Activated CD4-positive, alpha-beta memory T cell treated with anti-CD3 and anti-CD28 coated beads for 36 hours (primary cell): Measurements from ENCODE around the gene OR13A1. TPM values are rescaled to one million over a fixed set of nuclear protein-coding genes. Genes with fewer than 3 reads are reported as not detected.
"Not testable (repeated sequence)": the region's sequence is repeated elsewhere in the genome, so short reads cannot be mapped to it uniquely, and the experiment has no call there.

Experiments used
- CTCF ChIA-PET: fragments of 350-600 bp; sonication (Branson Sonifier 250); formaldehyde crosslinking; loops from one replicate; lab custom pipeline; 2021; ENCODE audit warnings: antibody characterized with exemption, inconsistent platforms; lab: Charles Lee
- POLR2A ChIA-PET: fragments of 350-600 bp; sonication (Branson Sonifier 250); formaldehyde crosslinking; loops from one replicate; lab custom pipeline; 2021; ENCODE audit warnings: antibody characterized with exemption; lab: Charles Lee
- DNase-seq: peaks from one replicate; pipeline ENCODE4 v3.0.0-alpha.2; 2020
- H3K27ac Mint-ChIP-seq: one replicate; pipeline ENCODE4 v1.8.0; 2021; ENCODE audit warnings: mixed read lengths
- H3K27me3 Mint-ChIP-seq: one replicate; pipeline ENCODE4 v1.8.0; 2021; ENCODE audit warnings: mixed read lengths
- H3K36me3 Mint-ChIP-seq: one replicate; pipeline ENCODE4 v1.8.0; 2021; ENCODE audit warnings: mixed read lengths
- H3K4me1 Mint-ChIP-seq: one replicate; pipeline ENCODE4 v1.8.0; 2021; ENCODE audit warnings: low read depth, mixed read lengths
- H3K4me3 Mint-ChIP-seq: one replicate; pipeline ENCODE4 v1.8.0; 2021; ENCODE audit warnings: mild to moderate bottlenecking, mixed read lengths
- H3K9me3 Mint-ChIP-seq: one replicate; pipeline ENCODE4 v1.8.0; 2021; ENCODE audit warnings: mixed read lengths
- intact Hi-C: fragments of 100-400 bp; cut with micrococcal nuclease; formaldehyde crosslinking; loops from one replicate; pipeline ENCODE4 v1.15.1; 2023
- total RNA-seq, 2 experiments: library from RNA; stranded (reverse); gene quantifications; one replicate each; pipeline ENCODE4 v1.2.3, GENCODE V29; 2021

The OR13A1 gene
- total RNA-seq, 2 experiments from 2014 or later = not detected

GRCh38 chr10:45326864-45327263 is 11.5 kb upstream of the OR13A1 start:
- H3K4me1 Mint-ChIP-seq, H3K27ac Mint-ChIP-seq, H3K4me3 Mint-ChIP-seq, POLR2A ChIA-PET, intact Hi-C loops, H3K36me3 Mint-ChIP-seq, DNase-seq, CTCF ChIA-PET: not testable (repeated sequence)
- Mint-ChIP-seq H3K27me3 (peaks cover 11% of the 10 kb centered on the region), H3K9me3 (peaks cover 18% of the 10 kb centered on the region)

DNA sequence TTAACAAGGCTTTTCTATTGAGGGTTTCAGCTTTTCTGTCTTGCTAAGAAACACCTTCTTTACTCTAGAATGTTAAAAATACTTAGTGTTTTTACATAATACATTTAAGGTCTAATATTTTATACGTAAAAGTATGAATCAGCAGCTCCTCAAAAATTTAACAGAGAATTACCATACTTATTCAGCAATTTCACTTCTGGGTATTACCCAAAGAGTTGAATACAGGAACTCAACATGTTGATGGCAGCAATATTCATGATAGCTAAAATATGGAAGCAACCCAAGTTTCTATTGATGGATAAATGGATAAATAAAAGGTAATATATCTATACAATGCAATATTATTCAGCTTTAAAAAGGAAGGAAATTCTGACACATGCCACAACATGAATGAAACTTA is 9.7 kb upstream of the OR13A1 start:
- Mint-ChIP-seq H3K27me3 (peaks cover 6% of the 10 kb centered on the region), H3K9me3 (peaks cover 18% of the 10 kb centered on the region), H3K36me3 (no peaks in the 10 kb centered on the region), H3K4me3 (no peak overlapping the region), H3K27ac (no peak overlapping the region), H3K4me1 (no peaks in the 10 kb centered on the region)
- CTCF ChIA-PET = no interaction called here
- intact Hi-C loops = no loop called here
- POLR2A ChIA-PET = no interaction called here
- DNase-seq = no peak

- DNase-seq = no peak
- Mint-ChIP-seq H3K9me3 (no peaks in the 10 kb centered on the region), H3K27me3 (peaks cover 4% of the 10 kb centered on the region), H3K27ac (no peak overlapping the region), H3K36me3 (no peaks in the 10 kb centered on the region), H3K4me1 (no peaks in the 10 kb centered on the region), H3K4me3 (no peak overlapping the region)
- intact Hi-C loops = no loop called here
- CTCF ChIA-PET = no interaction called here
- POLR2A ChIA-PET = no interaction called here
Observed at GRCh38 chr10:45319702-45320101, 4.3 kb upstream of the OR13A1 start.

- Mint-ChIP-seq H3K27me3 (no peaks in the 10 kb centered on the region), H3K4me1 (no peaks in the 10 kb centered on the region), H3K27ac (no peak overlapping the region), H3K36me3 (no peaks in the 10 kb centered on the region), H3K4me3 (no peak overlapping the region), H3K9me3 (peaks cover 14% of the 10 kb centered on the region)
- ChIA-PET POLR2A (no interaction called here), CTCF (interaction anchor here (0.7 kb wide), 1 partner anchor 161 kb away, joined by 3 read pairs; no protein-coding TSS in a partner anchor)
- intact Hi-C loops = no loop called here
- DNase-seq = no peak
Observed at GRCh38 chr10:45313264-45313873, 2.0 kb downstream of the OR13A1 start.

- H3K36me3 Mint-ChIP-seq = no peaks in the 10 kb centered on the region
- H3K4me1 Mint-ChIP-seq = no peaks in the 10 kb centered on the region
- intact Hi-C loops = no loop called here
- H3K9me3 Mint-ChIP-seq = peaks cover 14% of the 10 kb centered on the region
- CTCF ChIA-PET = no interaction called here
- no peak overlapping the region for H3K27ac Mint-ChIP-seq
- POLR2A ChIA-PET = no interaction called here
- no peak for DNase-seq
- H3K27me3 Mint-ChIP-seq = peaks cover 9% of the 10 kb centered on the region
- H3K4me3 Mint-ChIP-seq = no peak overlapping the region
Observed at GRCh38 chr10:45308707-45309106, 6.7 kb downstream of the OR13A1 start.

DNA sequence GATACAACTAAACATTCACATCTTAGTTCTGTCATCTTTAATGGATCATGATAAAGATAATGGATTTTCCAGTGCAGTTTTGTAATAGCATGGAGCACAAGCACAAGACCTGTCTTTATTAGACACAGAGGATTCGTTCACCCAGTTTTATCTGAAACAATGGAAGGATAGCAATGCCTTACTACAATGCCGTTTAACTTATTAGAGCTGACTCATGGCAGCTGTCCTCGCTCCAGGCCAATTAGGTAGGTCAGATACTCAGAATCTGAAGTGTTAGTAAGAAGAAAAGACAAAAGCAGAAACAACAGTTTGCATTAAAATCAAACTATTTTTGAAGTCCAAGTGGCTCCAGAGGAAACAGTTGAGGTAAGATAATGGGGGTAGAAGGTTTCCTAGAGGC is 12.8 kb downstream of the OR13A1 start:
- no peak overlapping the region for H3K4me3 Mint-ChIP-seq
- no peak overlapping the region for H3K27ac Mint-ChIP-seq
- intact Hi-C loops = no loop called here
- no peaks in the 10 kb centered on the region for H3K4me1 Mint-ChIP-seq
- ChIA-PET CTCF (no interaction called here), POLR2A (no interaction called here)
- H3K27me3 Mint-ChIP-seq = peaks cover 26% of the 10 kb centered on the region
- DNase-seq = no peak
- H3K36me3 Mint-ChIP-seq = no peaks in the 10 kb centered on the region
- H3K9me3 Mint-ChIP-seq = no peaks in the 10 kb centered on the region

DNA sequence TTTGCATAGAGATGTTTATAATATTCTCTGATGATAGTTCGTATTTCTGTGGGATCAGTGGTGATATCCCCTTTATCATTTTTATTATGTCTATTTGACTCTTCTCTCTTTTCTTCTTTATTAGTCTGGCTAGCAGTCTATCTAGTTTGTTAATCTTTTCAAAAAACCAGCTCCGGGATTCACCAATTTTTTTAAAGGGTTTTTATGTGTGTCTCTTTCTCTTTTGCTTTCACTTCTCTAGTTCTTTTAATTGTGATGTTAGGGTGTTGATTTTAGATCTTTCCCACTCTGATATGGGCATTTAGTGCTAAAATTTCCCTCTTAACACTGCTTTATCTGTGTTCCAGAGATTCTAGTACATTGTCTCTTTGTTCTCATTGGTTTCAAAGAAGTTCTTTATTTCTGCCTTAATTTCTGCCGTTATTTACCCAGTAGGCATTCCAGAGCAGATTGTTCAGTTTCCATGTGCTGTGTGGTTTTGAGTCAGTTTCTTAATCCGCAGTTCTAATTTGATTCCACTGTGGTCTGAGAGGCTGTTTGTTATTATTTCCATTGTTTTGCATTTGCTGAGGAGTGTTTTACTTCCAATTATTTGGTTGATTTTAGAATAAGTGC is 17.0 kb downstream of the OR13A1 start:
- DNase-seq, H3K36me3 Mint-ChIP-seq: not testable (repeated sequence)
- peak overlapping the region; percentile 19 for H3K4me3 Mint-ChIP-seq

GRCh38 chr10:45294681-45295080 is 20.7 kb downstream of the OR13A1 start:
- intact Hi-C loops = no loop called here
- H3K27ac Mint-ChIP-seq = no peak overlapping the region
- ChIA-PET CTCF (no interaction called here), POLR2A (no interaction called here)
- H3K4me3 Mint-ChIP-seq = no peak overlapping the region
- no peaks in the 10 kb centered on the region for H3K4me1 Mint-ChIP-seq
- H3K36me3 Mint-ChIP-seq = no peaks in the 10 kb centered on the region
- H3K9me3 Mint-ChIP-seq = no peaks in the 10 kb centered on the region
- H3K27me3 Mint-ChIP-seq = no peaks in the 10 kb centered on the region
- no peak for DNase-seq

More for the DNA sequence above, 17.0 kb downstream of the OR13A1 start:
- H3K27ac Mint-ChIP-seq, CTCF ChIA-PET, intact Hi-C loops, POLR2A ChIA-PET, H3K9me3 Mint-ChIP-seq, H3K4me1 Mint-ChIP-seq: not testable (repeated sequence)
- H3K27me3 Mint-ChIP-seq = peaks cover 16% of the 10 kb centered on the region

DNA sequence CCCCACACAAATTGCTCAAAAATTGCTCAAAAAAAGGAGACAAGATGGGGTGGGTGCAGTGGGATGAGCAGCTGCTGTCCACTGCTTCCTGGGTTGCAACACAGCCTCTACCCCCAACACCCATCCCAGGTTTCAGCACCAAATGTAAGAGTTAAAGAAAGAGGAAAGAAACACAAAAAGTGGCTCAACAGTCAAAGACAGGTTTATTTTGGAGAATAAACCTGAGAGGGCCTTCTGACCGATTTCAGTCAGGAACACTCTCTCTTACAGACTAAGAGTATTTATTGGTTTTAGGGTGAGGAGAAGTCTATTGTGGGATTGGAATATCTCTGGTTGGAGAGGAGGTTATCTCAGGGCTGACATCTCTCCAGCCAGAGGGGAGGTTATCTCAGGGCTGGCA is 28.4 kb downstream of the OR13A1 start:
- ChIA-PET POLR2A (no interaction called here), CTCF (no interaction called here)
- Mint-ChIP-seq H3K36me3 (no peaks in the 10 kb centered on the region), H3K27ac (no peak overlapping the region), H3K4me1 (no peaks in the 10 kb centered on the region), H3K4me3 (no peak overlapping the region), H3K27me3 (no peaks in the 10 kb centered on the region), H3K9me3 (peaks cover 2% of the 10 kb centered on the region)
- no peak for DNase-seq
- intact Hi-C loops = no loop called here

- CTCF ChIA-PET = interaction anchor here (1.2 kb wide), 1 partner anchor 183 kb away, joined by 4 read pairs; no protein-coding TSS in a partner anchor
- intact Hi-C loops = no loop called here
Observed at GRCh38 chr10:45282061-45282460, 33.3 kb downstream of the OR13A1 start.

GRCh38 chr10:45280113-45280760 is 35.2 kb downstream of the OR13A1 start:
- Mint-ChIP-seq H3K27me3 (no peaks in the 10 kb centered on the region), H3K4me3 (no peak overlapping the region), H3K4me1 (no peaks in the 10 kb centered on the region), H3K36me3 (no peaks in the 10 kb centered on the region), H3K27ac (no peak overlapping the region), H3K9me3 (no peaks in the 10 kb centered on the region)
- ChIA-PET CTCF (no interaction called here), POLR2A (no interaction called here)
- intact Hi-C loops = no loop called here
- DNase-seq = no peak

More at GRCh38 chr10:45282061-45282460, 33.3 kb downstream of the OR13A1 start:
- POLR2A ChIA-PET = interaction anchor here (0.6 kb wide), 1 partner anchor 61 kb away, joined by 3 read pairs; no protein-coding TSS in a partner anchor
- peaks cover 2% of the 10 kb centered on the region for H3K9me3 Mint-ChIP-seq
- DNase-seq = no peak
- no peaks in the 10 kb centered on the region for H3K4me1 Mint-ChIP-seq
- H3K36me3 Mint-ChIP-seq = no peaks in the 10 kb centered on the region
- no peak overlapping the region for H3K4me3 Mint-ChIP-seq
- H3K27ac Mint-ChIP-seq = no peak overlapping the region
- H3K27me3 Mint-ChIP-seq = no peaks in the 10 kb centered on the region

GRCh38 chr10:45279682-45280081 is 35.7 kb downstream of the OR13A1 start:
- no peaks in the 10 kb centered on the region for H3K36me3 Mint-ChIP-seq
- H3K27me3 Mint-ChIP-seq = no peaks in the 10 kb centered on the region
- H3K9me3 Mint-ChIP-seq = no peaks in the 10 kb centered on the region
- ChIA-PET CTCF (no interaction called here), POLR2A (no interaction called here)
- no peak overlapping the region for H3K4me3 Mint-ChIP-seq
- intact Hi-C loops = no loop called here
- DNase-seq = no peak
- H3K27ac Mint-ChIP-seq = no peak overlapping the region
- H3K4me1 Mint-ChIP-seq = no peaks in the 10 kb centered on the region
